Smooth muscle cell of the pulmonary artery (primary cell): ENCODE data around the gene DENND4B. TPM values are rescaled to one million over a fixed set of nuclear protein-coding genes. Genes with fewer than 3 reads are reported as not detected.

Experiments
- total RNA-seq: library from RNA; depleted of rRNA; stranded (reverse); fragments of >200 nt; gene quantifications from 2 replicates; pipeline ENCODE4 v1.2.3, GENCODE V29; 2014

Gene DENND4B, protein sequence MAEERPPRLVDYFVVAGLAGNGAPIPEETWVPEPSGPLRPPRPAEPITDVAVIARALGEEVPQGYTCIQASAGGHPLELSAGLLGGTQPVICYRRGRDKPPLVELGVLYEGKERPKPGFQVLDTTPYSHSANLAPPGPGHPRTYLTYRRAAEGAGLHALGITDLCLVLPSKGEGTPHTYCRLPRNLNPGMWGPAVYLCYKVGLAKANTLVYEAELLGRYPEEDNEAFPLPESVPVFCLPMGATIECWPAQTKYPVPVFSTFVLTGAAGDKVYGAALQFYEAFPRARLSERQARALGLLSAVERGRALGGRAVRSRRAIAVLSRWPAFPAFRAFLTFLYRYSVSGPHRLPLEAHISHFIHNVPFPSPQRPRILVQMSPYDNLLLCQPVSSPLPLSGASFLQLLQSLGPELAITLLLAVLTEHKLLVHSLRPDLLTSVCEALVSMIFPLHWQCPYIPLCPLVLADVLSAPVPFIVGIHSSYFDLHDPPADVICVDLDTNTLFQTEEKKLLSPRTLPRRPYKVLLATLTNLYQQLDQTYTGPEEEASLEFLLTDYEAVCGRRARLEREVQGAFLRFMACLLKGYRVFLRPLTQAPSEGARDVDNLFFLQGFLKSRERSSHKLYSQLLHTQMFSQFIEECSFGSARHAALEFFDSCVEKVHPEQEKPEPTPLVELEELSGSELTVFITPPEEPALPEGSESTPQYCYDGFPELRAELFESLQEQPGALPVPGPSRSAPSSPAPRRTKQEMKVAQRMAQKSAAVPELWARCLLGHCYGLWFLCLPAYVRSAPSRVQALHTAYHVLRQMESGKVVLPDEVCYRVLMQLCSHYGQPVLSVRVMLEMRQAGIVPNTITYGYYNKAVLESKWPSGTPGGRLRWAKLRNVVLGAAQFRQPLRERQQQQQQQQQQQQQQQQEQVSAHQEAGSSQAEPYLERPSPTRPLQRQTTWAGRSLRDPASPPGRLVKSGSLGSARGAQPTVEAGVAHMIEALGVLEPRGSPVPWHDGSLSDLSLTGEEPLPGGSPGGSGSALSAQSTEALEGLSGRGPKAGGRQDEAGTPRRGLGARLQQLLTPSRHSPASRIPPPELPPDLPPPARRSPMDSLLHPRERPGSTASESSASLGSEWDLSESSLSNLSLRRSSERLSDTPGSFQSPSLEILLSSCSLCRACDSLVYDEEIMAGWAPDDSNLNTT (N-terminal part only)
- total RNA-seq: 18.7 and 28.8 TPM in 2 replicates

GRCh38 chr1:153946622-153947241 is at the start of gene DENND4B:
TSS of gene DENND4B (minus strand) at chr1:153946718. CDS start at chr1:153944374, 2,344 bp downstream.

DNA sequence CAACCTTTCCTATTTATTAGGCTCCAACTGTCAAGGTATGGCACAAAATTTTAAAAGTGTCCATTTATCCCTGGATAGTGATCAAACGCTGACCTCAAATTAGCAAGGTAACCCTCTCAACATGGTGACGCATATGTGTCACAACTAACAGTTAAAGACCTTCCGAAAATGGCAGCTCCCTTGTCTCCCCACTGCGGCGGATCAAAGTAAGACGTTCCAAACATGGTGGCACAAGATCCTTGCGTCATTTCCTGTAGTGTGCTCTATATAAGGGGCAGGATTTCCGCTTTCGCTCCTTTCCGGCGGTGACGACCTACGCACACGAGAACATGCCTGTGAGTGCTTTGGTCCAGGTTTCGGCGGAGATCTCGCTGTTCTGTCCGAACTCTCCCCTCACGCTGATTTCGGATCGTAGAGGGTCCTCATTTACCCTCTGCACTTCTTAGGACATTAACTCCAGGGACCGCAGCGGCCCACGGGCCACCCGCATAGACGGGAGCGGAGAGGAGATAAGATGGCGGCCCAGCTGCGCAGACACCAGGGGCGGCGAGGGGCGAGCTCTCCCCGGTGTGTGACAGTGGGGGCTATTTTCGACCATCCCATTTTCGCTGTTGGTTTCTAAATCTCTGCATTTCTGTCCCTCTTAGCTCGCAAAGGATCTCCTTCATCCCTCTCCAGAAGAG is 44.1 kb upstream of the DENND4B start, which contains the start of gene RPS27:
Gene RPS27, plus strand, starts transcription at position 295 of the 683 bp plus-strand sequence. Its CDS starts 35 bp downstream, at position 330.

DNA sequence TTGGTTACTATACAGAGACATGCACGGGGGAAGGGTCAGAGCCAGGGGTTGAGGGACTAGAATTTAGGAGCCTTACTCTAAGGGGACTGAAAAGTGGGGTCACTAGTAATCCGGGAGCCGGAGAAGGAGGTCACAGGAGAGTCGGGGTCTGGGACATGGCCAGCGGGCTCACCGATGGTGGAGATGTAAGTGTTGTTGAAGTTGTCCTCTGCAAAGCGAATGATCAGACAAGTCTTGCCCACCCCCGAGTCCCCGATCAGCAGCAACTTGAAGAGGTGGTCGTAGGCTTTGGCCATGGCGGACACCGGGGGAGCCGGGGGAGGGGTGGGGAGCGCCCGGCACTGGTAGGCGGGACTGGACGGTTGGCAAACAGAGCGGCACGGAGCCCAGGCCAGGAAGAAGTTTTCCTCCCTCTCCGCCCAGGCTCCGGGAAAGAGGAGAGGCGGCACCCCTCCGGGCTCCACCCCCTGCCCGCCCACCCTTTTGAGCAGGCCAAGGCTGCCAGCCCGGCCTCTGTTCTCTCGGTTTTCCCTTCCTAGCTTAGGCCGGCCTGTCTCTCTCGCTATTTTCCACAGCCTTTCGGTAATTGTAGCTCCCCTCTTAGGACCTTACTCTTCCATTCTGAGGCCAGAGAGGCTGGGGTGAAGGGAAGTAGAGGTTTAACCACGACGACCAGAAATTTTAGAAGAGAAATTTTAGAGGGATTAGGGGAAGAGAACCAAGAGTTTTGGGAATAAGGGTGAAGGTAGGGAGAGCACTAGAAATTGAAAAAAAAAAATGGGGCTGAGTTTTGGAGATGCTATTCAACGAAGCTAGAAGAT is 39.6 kb upstream of the DENND4B start, which contains the start of gene RAB13:
Gene RAB13, minus strand, starts transcription at position 399 of the 821 bp plus-strand sequence. Its CDS starts 103 bp downstream, at position 296.

GRCh38 chr1:153977250-153978240 is 31.0 kb upstream of the DENND4B start, which contains the start of gene JTB:
TSS of gene JTB (minus strand) at chr1:153977674. CDS start at chr1:153977252, 422 bp downstream.

DNA sequence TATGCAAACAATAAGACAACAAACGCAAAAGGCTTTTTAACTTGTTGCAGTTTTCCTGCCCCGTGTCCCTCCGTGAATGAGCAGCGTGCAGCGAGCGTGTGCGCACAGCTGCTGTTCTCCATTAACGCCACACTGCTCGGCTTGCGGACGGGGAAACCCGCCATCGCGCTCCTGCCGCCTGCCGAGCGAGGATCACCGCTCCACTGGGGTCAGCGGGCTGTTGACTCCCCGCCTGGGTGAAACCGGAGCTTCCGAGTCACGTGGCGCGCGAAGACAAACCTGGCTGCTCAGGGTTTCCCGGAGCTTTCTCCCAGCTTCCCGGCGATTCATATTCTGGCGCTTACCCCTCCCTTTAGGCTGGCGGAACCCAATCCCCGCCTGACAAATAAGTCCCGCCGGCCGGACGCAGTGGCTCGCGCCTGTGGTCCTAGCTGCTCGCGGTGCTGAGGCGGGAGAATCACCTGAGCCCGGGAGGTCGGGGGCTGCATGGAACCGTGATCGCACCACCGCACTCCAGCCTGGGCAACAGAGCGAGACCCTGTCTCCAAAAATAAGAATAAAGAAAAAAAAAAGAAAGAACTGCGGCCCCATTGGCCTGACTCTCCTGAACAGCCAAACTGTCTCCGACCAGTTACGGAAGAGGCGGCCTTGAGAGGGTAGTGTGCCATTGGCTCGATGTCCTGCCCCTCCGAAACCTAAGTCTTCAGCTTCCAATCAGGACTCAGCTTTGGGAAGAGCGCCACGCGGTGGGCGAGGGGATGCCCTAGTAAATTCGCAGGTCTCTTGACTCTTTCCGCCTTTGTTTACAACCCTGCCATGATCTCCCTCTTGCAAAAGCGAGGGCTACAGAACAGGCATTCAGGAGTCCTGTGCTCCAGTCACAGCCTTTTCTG is 20.8 kb upstream of the DENND4B start, which contains the start of gene CREB3L4:
Gene CREB3L4, plus strand, starts transcription at position 796 of the 893 bp plus-strand sequence. CDS start 624 bp downstream, outside the sequence.

GRCh38 chr1:153963030-153963849 is 16.7 kb upstream of the DENND4B start, which contains the start of gene SLC39A1:
TSS of gene SLC39A1 (minus strand) at chr1:153963537. CDS start at chr1:153962715, 822 bp downstream.

GRCh38 chr1:153958111-153958960 is 11.8 kb upstream of the DENND4B start, which contains the start of gene CRTC2:
TSS of gene CRTC2 (minus strand) at chr1:153958612. CDS start at chr1:153958497, 115 bp downstream.

DNA sequence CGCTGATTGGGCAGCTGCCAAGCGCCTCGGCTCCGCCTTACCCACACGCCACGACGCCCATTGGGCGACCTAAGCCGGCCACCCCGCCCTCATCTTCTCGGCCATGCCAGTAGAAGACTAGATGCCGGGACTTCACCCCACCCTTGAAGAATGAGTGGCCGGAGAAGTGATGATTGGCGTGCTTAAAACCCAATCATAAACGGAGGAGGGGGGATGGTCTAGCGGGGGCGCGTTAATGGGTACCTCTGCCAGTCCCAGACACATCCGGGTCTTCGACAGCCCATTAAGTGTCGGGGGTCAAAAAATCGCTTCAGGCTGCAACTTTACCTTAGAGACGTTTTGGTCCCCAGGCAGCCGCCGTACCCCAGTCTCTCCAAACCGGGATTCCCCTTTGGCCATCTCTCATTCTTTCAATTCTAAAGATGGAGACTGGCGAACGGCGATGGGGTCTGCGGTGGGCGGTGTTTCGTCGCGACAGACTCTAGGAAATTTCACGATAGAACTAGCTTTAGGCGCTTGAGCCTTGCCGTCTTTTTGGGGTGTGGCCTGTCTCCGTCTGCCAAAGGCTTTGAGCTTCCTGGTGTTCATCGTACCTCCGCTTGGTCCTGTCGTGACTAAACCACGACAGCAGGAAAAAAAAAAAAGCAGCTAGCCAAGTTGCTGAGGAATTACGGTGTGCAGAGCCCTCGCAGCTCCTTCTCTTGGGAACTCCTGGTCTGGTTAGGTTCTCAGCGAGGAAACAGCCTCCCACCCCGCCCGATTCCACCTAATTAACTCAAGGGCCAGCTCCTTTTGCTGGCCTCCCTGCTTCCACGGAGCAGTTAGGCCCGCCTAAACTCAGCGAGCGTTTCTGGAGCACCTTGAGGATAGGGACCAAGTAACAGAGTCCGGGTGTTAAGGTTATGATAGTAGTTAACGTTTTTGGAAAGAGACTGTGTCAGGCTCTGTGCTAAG is 23.3 kb downstream of the DENND4B start, which contains the start of gene GATAD2B:
Gene GATAD2B, minus strand, starts transcription at position 1 of the 954 bp plus-strand sequence. CDS start 94,625 bp downstream, outside the sequence.

Other genes with a start within 250 kb of the DENND4B start
- gene INTS3, start 218.7 kb downstream of the DENND4B start, total RNA-seq: 45.5 and 46.9 TPM in 2 replicates
- 10.3 and 14.6 TPM in 2 replicates for gene SLC27A3, start 171.3 kb downstream of the DENND4B start, total RNA-seq
- gene GATAD2B, start 23.7 kb downstream of the DENND4B start, total RNA-seq: 7.9 and 8.3 TPM in 2 replicates
- 6.3 and 6.7 TPM in 2 replicates for gene CRTC2, start 11.9 kb upstream of the DENND4B start, total RNA-seq
- gene SLC39A1, start 16.8 kb upstream of the DENND4B start, total RNA-seq: 117 and 120 TPM in 2 replicates
- gene CREB3L4, start 21.2 kb upstream of the DENND4B start, total RNA-seq: 3.9 and 6.6 TPM in 2 replicates
- gene JTB, start 31.0 kb upstream of the DENND4B start, total RNA-seq: 87.9 and 105 TPM in 2 replicates
- 102 and 150 TPM in 2 replicates for gene RAB13, start 39.6 kb upstream of the DENND4B start, total RNA-seq
- 788 and 889 TPM in 2 replicates for gene RPS27, start 44.0 kb upstream of the DENND4B start, total RNA-seq
- gene NUP210L, start 208.4 kb upstream of the DENND4B start, total RNA-seq: 0.07 and 0.23 TPM in 2 replicates
- gene TPM3, start 245.4 kb upstream of the DENND4B start, total RNA-seq: 245 and 296 TPM in 2 replicates